ENCODE results near the gene SFSWAP.
"Not testable (repeated sequence)": the region's sequence is repeated elsewhere in the genome, so short reads cannot be mapped to it uniquely, and the experiment has no call there.

Gene SFSWAP

DNA sequence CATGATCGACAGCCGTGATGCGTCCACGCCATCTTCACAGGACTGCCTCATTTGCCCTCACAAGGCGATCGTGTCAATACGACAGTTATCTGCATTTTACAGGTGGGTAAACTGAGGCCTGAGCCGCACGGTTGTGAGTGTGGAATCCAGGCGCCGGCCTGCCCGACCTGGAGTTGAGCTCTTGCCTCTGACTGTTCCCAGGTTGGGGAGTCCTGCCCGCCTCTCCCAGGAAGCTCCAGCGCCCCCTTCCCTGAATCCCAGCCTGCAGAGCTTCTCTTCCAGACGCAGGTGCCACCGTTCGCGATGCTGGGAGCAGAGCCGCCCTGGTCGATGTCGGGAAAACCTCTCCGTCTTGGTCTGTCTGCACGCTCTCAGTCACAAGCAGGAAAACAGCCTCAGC is 31.1 kb upstream of the SFSWAP start:
- DNase-seq, result not testable (repeated sequence)

DNA sequence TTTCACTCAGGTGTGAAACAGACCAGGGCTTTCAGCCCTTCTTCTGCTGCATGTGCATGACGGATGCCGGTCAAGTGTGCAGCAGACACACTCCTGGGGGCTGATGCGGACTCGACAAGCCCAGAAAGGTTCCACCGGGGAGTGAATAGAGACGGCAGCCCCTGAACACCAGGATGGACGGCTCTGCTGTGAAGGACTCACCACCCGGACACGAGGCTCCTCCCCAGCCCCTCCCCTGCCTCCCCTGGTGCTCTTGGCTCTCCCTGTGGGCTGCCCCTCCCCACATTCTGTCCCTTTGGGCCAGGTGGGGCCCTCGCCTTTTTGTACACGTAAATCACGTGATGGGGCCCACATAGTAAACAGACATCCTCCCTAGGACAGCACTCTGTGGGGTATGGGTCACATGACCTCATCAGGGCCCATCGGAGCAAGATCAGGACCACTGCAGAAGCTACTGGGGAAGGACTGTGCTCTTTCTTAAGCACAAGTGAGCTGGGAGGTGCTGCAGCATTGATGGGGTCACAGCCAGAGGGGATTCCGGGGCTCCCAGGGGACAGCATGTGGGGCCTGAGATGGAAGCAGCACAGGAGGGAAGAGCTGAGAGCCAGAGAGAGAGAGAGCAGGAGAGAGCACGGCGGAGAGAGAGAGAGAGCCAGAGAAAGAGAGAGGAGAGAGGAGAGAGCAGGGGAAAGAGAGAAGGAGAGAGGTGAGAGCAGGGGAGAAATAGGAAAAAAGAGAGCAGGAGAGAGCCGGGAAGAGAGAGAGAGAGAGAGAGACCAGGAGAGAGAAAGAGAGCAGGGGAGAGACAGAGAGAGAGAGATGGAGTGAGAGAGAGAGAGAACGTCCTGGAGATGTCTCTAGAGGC is 30.3 kb upstream of the SFSWAP start:
- DNase-seq, result not testable (repeated sequence)

- DNase-seq, result no peak
Measured at GRCh38 chr12:131681257-131681620, 29.7 kb upstream of the SFSWAP start.

DNA sequence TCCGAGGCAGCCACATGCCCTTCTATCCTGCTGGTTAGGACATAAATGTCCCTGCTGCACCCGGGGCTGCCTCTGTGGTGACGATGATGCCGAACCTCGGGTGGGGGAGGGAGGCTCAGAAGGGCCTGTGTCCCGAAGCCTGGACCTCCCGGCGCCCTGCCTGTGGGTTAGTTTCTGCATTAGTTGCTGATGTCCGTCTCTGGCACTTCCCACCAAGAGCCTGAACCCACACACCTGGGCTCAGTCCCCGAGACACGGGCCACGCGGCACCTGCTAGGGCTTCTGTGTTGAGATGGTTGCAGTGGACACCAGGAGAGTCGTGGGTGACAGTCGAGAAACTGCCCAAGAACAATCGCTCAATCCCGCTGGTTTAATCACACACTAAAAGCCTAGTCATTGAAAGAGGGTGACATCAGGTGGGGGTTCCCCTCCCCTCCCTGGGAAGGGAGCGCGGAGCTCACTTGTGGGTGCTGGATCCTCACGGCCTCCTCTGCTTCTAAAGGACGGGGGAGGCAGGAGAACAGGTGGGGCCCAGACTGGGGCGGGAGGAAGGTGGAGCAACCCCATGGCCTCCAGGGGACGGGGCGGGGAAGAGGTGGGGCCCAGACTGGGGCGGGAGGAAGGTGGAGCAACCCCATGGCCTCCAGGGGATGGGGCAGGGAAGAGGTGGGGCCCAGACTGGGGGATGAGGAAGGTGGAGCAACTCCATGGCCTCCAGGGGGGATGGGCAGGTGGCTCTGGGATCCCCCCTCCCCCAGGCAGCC is 29.0 kb upstream of the SFSWAP start:
- DNase-seq, result peak in 1 of 2 experiments; percentile 40

GRCh38 chr12:131682510-131682895 is 28.4 kb upstream of the SFSWAP start:
- no peak for DNase-seq

DNA sequence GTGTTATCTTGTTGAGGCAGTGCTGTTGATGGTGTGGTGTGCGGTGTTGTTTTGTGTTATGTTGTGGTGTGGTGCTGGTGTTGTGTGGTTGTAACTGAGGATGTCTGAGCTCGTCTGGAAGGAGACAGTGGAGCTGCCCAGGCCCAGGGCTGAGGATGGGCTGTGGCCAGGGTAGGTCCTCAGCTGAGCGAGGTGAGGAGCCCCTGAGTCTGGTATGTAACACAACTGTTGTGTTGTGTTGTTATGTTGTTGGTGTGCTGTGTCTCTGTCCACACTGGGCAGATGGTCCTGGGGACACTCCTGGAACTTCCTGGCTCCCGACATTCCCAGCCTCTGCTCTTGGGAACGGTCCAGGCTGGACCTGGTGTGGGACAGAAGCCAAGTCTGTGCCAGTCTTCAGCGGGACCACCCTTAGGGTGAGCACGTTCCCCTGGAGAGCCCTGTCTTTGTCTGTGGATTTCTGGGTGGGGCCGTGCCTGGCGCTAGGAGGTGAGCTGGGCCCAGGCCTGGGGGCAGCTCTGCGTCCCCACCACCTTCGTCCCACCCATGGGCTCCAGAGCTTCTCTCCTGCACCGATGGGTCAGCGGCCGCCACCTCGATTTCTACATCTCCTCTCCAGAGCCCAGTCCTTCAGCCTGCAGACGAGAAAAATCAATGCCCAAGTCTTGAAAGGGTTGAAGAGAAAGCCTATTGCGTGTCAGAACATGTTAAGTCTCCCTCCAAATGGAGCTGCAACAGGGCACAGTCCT is 27.4 kb upstream of the SFSWAP start:
- DNase-seq, result no peak

- no peak for DNase-seq
Measured at GRCh38 chr12:131684015-131684725, 26.7 kb upstream of the SFSWAP start.

GRCh38 chr12:131687346-131688125 is 23.4 kb upstream of the SFSWAP start:
- DNase-seq, result no peak

GRCh38 chr12:131688131-131688844 is 22.6 kb upstream of the SFSWAP start:
- DNase-seq, result no peak

- no peak for DNase-seq
Measured at GRCh38 chr12:131688845-131689154, 22.1 kb upstream of the SFSWAP start.

- no peak for DNase-seq
Measured at GRCh38 chr12:131690320-131690719, 20.6 kb upstream of the SFSWAP start.

- DNase-seq, result no peak
Measured at GRCh38 chr12:131692431-131692830, 18.5 kb upstream of the SFSWAP start.

DNA sequence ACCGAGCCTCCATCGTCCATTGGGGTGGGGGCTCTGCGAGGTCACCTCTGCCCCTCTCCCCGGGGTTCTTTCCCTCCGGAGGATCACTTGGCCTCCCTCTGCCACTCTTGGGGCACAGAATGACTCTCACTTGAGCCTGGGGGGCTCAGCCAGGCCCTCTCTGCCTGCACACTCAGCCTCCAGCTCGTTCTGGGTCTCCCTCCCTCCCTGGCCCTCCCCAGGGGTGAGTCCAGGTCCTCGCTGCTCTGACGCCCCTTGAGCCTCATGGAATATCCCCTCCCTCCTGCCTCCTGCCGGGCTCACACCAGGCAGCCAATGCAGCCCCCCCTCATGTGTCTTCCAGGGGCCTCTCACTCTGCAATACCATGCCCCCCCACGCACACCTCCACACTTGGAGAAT is 17.7 kb upstream of the SFSWAP start:
- DNase-seq, result no peak

DNA sequence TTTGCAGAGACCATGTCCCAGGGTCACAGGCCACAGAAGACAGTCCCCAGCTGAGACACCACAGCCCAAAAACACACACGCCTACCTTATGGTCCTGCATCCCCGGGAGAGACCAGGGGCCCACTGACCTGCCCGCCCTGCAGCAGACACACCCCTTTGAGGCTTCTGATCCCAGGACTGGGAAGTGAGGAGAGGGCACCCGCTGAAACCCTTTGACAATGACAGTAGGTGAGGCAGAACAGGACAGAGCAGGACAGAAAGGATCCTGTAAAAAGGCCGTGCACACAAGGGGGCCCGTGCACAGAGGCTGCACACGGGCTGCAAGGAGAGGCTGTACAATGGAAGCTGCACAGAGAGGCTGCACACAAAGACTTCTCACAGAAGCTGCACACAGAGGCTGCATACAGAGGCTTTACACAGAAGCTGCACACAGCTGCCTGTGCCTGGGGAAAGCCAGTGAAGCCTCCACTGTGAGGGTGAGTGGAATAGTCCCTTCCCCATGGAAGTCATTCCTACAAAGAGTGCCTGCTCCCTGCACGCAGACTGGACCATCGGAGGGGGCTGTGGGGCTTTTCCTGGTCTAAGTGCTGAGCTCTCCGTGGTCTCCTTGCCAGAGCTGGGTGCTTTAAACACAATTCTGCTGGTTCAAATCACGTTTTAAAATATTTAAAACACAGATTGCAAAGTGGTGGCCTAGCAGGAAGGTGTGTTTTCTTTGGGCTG is 16.6 kb upstream of the SFSWAP start:
- no peak for DNase-seq

GRCh38 chr12:131695968-131696367 is 14.9 kb upstream of the SFSWAP start:
- DNase-seq, result no peak

GRCh38 chr12:131698286-131698685 is 12.6 kb upstream of the SFSWAP start:
- no peak for DNase-seq

DNA sequence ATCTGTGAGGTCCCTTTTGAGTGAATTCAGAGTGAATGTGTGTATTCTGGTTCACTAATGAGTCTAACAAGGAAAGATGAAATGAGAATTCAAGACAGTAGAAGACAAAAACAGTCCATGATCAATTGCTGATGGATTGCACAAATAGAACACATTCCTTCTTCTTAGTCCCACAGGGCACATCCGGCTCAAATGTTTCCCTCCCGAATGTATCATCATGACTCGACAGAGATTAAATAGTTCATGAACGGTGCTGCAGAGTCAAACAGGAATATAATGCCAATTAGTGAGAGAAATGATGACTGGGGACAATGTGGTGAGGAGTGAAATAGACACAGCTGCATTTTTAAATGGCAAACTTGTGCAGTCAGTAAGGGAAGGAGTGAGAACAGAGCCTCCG is 11.5 kb upstream of the SFSWAP start:
- DNase-seq, result no peak

- no peak for DNase-seq
Measured at GRCh38 chr12:131700271-131700670, 10.6 kb upstream of the SFSWAP start.

- DNase-seq, result no peak
Measured at GRCh38 chr12:131701705-131702572, 9.0 kb upstream of the SFSWAP start.

GRCh38 chr12:131702573-131702877 is 8.4 kb upstream of the SFSWAP start:
- DNase-seq, result no peak

All from NCI-H446 (cell line).